SK-N-SH (cell line): Measurements from ENCODE around the gene SCYGR4. TPM values are rescaled to one million over a fixed set of nuclear protein-coding genes. Genes with fewer than 3 reads are reported as not detected.

Experiments used
- CTCF ChIA-PET: fragments of 300-600, 350-600 bp; formaldehyde crosslinking; extraction: SDS; loops from one replicate; lab custom pipeline; 2021; lab: Yijun Ruan, JAX
- POLR2A ChIA-PET: fragments of 350-600 bp; sonication (Branson Sonifier 250); formaldehyde crosslinking; extraction: SDS; loops from one replicate; lab custom pipeline; 2020; ENCODE audit warnings: antibody characterized with exemption, inconsistent platforms; lab: Yijun Ruan, JAX
- DNase-seq: peaks from one replicate; pipeline ENCODE4 v3.0.0; 2012
- H2AFZ ChIP-seq: fragments of 200-600 bp; sonication (generic); 2 replicates; pipeline ENCODE4 v1.8.1; 2016; ENCODE audit warnings: antibody characterized with exemption, mild to moderate bottlenecking, low read depth
- H3F3A ChIP-seq: fragments of 200-600 bp; sonication (generic); replicated peaks from 2 replicates; pipeline ENCODE3; 2016; ENCODE audit warnings: antibody characterized with exemption, mild to moderate bottlenecking; ENCODE audit not compliant: insufficient read depth
- H3K27ac ChIP-seq, 2 experiments: fragments of 200-500 bp in 1 of 2; fragments of 200-600 bp in 1 of 2; sonication (Bioruptor generic) in 1 of 2; sonication (generic), shearing (Covaris generic) in 1 of 2; 2 replicates each; pipeline versions ENCODE4 v1.5.1 to v1.6.1; 2014 to 2016; ENCODE audit warnings: low read depth in 2 of 2, inconsistent platforms in 1 of 2, low read length in 1 of 2, mild to moderate bottlenecking in 1 of 2, mixed read lengths in 1 of 2
- H3K27me3 ChIP-seq: fragments of 200-600 bp; sonication (generic), shearing (Covaris generic); 2 replicates; pipeline ENCODE4 v1.6.1; 2016; ENCODE audit warnings: mixed run types; ENCODE audit not compliant: insufficient read depth
- H3K36me3 ChIP-seq, 2 experiments: fragments of 200-500 bp in 1 of 2; fragments of 200-600 bp in 1 of 2; sonication (Bioruptor generic) in 1 of 2; sonication (generic) in 1 of 2; replicated peaks in 1 of 2; 2 replicates each; pipeline versions ENCODE3 to v1.5.1; 2014 to 2016; ENCODE audit warnings: low read length in 1 of 2, mild to moderate bottlenecking in 1 of 2; ENCODE audit not compliant: insufficient read depth in 2 of 2, control insufficient read depth in 1 of 2
- H3K4me1 ChIP-seq, 2 experiments: fragments of 200-500 bp in 1 of 2; fragments of 200-600 bp in 1 of 2; sonication (Bioruptor generic) in 1 of 2; sonication (generic), shearing (Covaris generic) in 1 of 2; 2 replicates each; pipeline versions ENCODE4 v1.5.1 to v1.6.1; 2014 to 2016; ENCODE audit warnings: low read depth in 1 of 2, low read length in 1 of 2, mixed run types in 1 of 2; ENCODE audit not compliant: insufficient read depth in 2 of 2, control insufficient read depth in 1 of 2
- H3K4me2 ChIP-seq: fragments of 200-600 bp; sonication (generic), shearing (Covaris generic); 2 replicates; pipeline ENCODE4 v1.6.1; 2017; ENCODE audit warnings: mixed run types
- H3K4me3 ChIP-seq, 2 experiments: fragments of 200-500 bp in 1 of 2; fragments of 200-600 bp in 1 of 2; sonication (Bioruptor generic) in 1 of 2; sonication (generic), shearing (Covaris generic) in 1 of 2; 2 replicates each; pipeline versions ENCODE4 v1.5.1 to v1.8.1; 2014 to 2016; ENCODE audit warnings: low read depth in 2 of 2, inconsistent platforms in 1 of 2, low read length in 1 of 2, mild to moderate bottlenecking in 1 of 2, mixed read lengths in 1 of 2, moderate library complexity in 1 of 2
- H3K79me2 ChIP-seq: fragments of 200-600 bp; sonication (generic); 2 replicates; pipeline ENCODE4 v1.8.1; 2017; ENCODE audit warnings: mild to moderate bottlenecking; ENCODE audit not compliant: insufficient read depth
- H3K9ac ChIP-seq: fragments of 200-600 bp; sonication (generic); 2 replicates; pipeline ENCODE4 v1.6.1; 2017; ENCODE audit warnings: mixed run types
- H3K9me2 ChIP-seq: fragments of 200-600 bp; sonication (generic); 2 replicates; pipeline ENCODE4 v1.6.1; 2017; ENCODE audit warnings: mixed run types
- H3K9me3 ChIP-seq: fragments of 200-600 bp; sonication (generic); 2 replicates; pipeline ENCODE4 v1.6.1; 2017; ENCODE audit warnings: mixed run types, mild to moderate bottlenecking, moderate library complexity
- H4K20me1 ChIP-seq: fragments of 200-600 bp; sonication (generic); 2 replicates; pipeline ENCODE4 v1.6.1; 2017; ENCODE audit warnings: mild to moderate bottlenecking, mixed run types; ENCODE audit not compliant: insufficient read depth
- GATA2 ChIP-seq: sonication (generic); formaldehyde crosslinking; IDR thresholded peaks from 2 replicates; pipeline ENCODE4 v1.5.0; 2020; ENCODE audit warnings: mild to moderate bottlenecking, missing genetic modification reagents
- MEF2A ChIP-seq: IDR thresholded peaks from 2 replicates; pipeline ENCODE4 v1.4.0; 2012; ENCODE audit warnings: low read depth, borderline replicate concordance
- RAD21 ChIP-seq: IDR thresholded peaks from 2 replicates; pipeline ENCODE4 v1.6.1; 2012; ENCODE audit warnings: mild to moderate bottlenecking, low read length
- RFX5 ChIP-seq: IDR thresholded peaks from 2 replicates; pipeline ENCODE4 v1.6.1; 2012; ENCODE audit warnings: mild to moderate bottlenecking, improper control_type of control experiment, low read length
- RXRA ChIP-seq: IDR thresholded peaks from 2 replicates; pipeline ENCODE4 v1.4.0; 2012; ENCODE audit warnings: low read depth, mild to moderate bottlenecking, borderline replicate concordance
- SIN3A ChIP-seq: IDR thresholded peaks from 2 replicates; pipeline ENCODE4 v1.6.1; 2012; ENCODE audit warnings: low read depth, mild to moderate bottlenecking, low read length, moderate library complexity, borderline replicate concordance
- SMC3 ChIP-seq: IDR thresholded peaks from 2 replicates; pipeline ENCODE4 v1.6.1; 2012; ENCODE audit warnings: low read depth, low read length, improper control_type of control experiment
- TAF1 ChIP-seq: IDR thresholded peaks from 2 replicates; pipeline ENCODE4 v1.6.1; 2012; ENCODE audit warnings: low read depth, mild to moderate bottlenecking, low read length, moderate library complexity, borderline replicate concordance
- TCF12 ChIP-seq: IDR thresholded peaks from 2 replicates; pipeline ENCODE4 v1.4.0; 2012
- TEAD4 ChIP-seq: IDR thresholded peaks from 2 replicates; pipeline ENCODE4 v1.4.0; 2012; ENCODE audit warnings: mild to moderate bottlenecking, borderline replicate concordance; ENCODE audit not compliant: insufficient read depth
- YY1 ChIP-seq: IDR thresholded peaks from 2 replicates; pipeline ENCODE4 v1.4.0; 2012; ENCODE audit warnings: low read depth, mild to moderate bottlenecking
- WGBS: methylation state at CpG from one replicate; pipeline ENCODE4 v1.1.6; 2017; ENCODE audit warnings: low lambda C conversion rate; 5-methylcytosine and 5-hydroxymethylcytosine counted together
- polyA plus RNA-seq, 3 experiments: library from polyadenylated mRNA; depleted of rRNA; stranded (reverse); fragments of >200 nt; gene quantifications; 2 replicates each; pipeline ENCODE4 v1.2.3, GENCODE V29; 2012
- TF ChIP-seq, protein P1 (sequence below): IDR thresholded peaks from 2 replicates; pipeline ENCODE4 v1.4.0; 2012; ENCODE audit warnings: low read depth, borderline replicate concordance
- TF ChIP-seq, protein P2 (sequence below): fragments of 150-350 bp; IDR thresholded peaks from 2 replicates; pipeline ENCODE4 v1.6.1; 2016; ENCODE audit warnings: mild to moderate bottlenecking, low read depth, low read length
- TF ChIP-seq, protein P3 (sequence below): IDR thresholded peaks from 2 replicates; pipeline ENCODE4; 2012
- TF ChIP-seq, protein P4 (sequence below): fragments of 200-600 bp; sonication (generic); IDR thresholded peaks from 2 replicates; pipeline ENCODE4 v1.6.1; 2017; ENCODE audit warnings: antibody characterized with exemption, mild to moderate bottlenecking, moderate library complexity

The SCYGR4 gene
- polyA plus RNA-seq, 1 of the 3 experiments (the other 2 are of a cell fraction) = not detected

DNA sequence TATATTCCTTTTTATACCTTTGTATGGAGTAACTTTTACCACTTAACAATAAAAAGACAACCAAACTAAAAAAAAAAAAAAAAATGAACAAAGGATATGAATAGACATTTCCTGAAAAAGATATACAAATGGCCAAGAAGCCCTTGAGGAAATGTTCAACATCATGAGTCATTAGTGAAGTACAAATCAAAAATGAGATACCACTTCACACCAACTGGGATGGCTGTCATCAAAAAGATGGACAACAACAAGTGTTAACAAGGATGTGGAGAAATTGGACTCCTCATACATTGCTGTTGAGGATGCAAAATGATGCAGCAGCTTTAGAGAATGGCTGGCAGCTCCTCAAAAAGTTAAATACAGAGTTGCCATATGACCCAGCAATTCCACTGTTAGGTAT, 41.2 kb upstream of the SCYGR4 start (continued):
- no peak for TF ChIP-seq YY1
- no peak for TF ChIP-seq TEAD4
- TF ChIP-seq TAF1 = no peak
- TF ChIP-seq, protein P1, sequence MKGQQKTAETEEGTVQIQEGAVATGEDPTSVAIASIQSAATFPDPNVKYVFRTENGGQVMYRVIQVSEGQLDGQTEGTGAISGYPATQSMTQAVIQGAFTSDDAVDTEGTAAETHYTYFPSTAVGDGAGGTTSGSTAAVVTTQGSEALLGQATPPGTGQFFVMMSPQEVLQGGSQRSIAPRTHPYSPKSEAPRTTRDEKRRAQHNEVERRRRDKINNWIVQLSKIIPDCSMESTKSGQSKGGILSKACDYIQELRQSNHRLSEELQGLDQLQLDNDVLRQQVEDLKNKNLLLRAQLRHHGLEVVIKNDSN = no peak
- TF ChIP-seq SMC3 = no peak

DNA sequence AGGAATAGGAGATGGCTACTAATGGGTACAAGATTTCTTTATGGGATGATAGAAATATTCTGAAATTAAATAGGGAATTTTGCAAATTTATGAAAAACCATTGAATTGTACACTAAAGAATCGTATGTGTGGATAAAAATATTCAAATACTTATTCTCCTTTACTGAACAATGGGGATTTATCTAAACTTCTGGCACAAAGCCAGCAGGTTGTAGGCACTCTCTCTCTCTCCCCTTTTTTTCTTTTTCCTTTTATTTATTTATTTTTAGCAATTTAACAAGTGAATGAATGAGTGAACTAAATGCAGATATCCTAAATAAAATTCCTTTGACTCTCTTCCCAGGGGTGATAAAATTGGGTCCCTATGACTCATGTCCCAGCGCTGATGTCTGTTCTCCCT, 40.5 kb upstream of the SCYGR4 start:
- Histone ChIP-seq H3K9me3 (no peaks in the 10 kb centered on the region), H3K36me3 (no peaks in the 10 kb centered on the region), H3K4me2 (no peak overlapping the region), H2AFZ (no peak overlapping the region), H3K27me3 (no peaks in the 10 kb centered on the region), H3K9me2 (no peaks in the 10 kb centered on the region), H3K9ac (no peak overlapping the region), H3K79me2 (no peaks in the 10 kb centered on the region), H3K4me3 (no peak overlapping the region), H3K27ac (no peak overlapping the region), H3F3A (no peaks in the 10 kb centered on the region), H3K4me1 (no peaks in the 10 kb centered on the region), H4K20me1 (no peaks in the 10 kb centered on the region)
- ChIA-PET POLR2A (no interaction called here), CTCF (no interaction called here)
- no peak for DNase-seq
- 52% methylated on average over 2 of the region's 2 CpGs for WGBS
- TF ChIP-seq RAD21 (no peak), RXRA (no peak), TCF12 (no peak), TAF1 (no peak), MEF2A (no peak), SMC3 (no peak)
- TF ChIP-seq, protein P2, sequence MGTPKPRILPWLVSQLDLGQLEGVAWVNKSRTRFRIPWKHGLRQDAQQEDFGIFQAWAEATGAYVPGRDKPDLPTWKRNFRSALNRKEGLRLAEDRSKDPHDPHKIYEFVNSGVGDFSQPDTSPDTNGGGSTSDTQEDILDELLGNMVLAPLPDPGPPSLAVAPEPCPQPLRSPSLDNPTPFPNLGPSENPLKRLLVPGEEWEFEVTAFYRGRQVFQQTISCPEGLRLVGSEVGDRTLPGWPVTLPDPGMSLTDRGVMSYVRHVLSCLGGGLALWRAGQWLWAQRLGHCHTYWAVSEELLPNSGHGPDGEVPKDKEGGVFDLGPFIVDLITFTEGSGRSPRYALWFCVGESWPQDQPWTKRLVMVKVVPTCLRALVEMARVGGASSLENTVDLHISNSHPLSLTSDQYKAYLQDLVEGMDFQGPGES = no peak
- TF ChIP-seq, protein P3, sequence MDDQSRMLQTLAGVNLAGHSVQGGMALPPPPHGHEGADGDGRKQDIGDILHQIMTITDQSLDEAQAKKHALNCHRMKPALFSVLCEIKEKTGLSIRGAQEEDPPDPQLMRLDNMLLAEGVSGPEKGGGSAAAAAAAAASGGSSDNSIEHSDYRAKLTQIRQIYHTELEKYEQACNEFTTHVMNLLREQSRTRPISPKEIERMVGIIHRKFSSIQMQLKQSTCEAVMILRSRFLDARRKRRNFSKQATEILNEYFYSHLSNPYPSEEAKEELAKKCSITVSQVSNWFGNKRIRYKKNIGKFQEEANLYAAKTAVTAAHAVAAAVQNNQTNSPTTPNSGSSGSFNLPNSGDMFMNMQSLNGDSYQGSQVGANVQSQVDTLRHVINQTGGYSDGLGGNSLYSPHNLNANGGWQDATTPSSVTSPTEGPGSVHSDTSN = no peak

DNA sequence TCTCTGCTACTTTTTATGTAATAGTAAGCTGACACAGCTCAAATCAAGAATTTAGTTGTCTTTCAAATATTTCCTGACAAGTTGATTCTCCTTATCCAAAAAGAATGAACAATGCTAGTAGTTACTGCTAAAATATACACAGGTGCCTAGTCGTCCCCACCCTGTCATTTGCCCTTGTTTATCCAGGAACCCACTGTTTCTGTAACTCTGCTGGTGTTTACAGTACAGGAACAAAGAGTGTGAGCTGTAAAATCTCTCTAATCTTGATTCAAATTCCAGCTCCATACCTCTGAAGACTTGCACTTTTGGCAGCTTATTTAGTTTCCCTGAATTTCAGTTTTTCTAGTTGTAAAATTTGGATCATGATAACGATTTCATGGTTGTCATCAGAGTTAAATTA, 39.7 kb upstream of the SCYGR4 start:
- CTCF ChIA-PET = interaction anchor here (1.5 to 1.9 kb wide), 2 partner anchors 10 to 171 kb away, joined by 4 to 5 read pairs; no protein-coding TSS in a partner anchor
- Histone ChIP-seq H3K27ac (no peak overlapping the region), H3K4me1 (no peaks in the 10 kb centered on the region), H3K27me3 (no peaks in the 10 kb centered on the region), H3K4me2 (no peak overlapping the region), H3F3A (no peaks in the 10 kb centered on the region), H3K4me3 (no peak overlapping the region), H3K9ac (no peak overlapping the region), H3K79me2 (no peaks in the 10 kb centered on the region), H3K36me3 (no peaks in the 10 kb centered on the region), H3K9me2 (no peaks in the 10 kb centered on the region), H4K20me1 (no peaks in the 10 kb centered on the region), H2AFZ (no peak overlapping the region), H3K9me3 (0 out of 2 replicates have a peak, but pooled peaks cover 3% of the 10 kb centered on the region)
- TF ChIP-seq TCF12 = no peak
- TF ChIP-seq, protein P4, sequence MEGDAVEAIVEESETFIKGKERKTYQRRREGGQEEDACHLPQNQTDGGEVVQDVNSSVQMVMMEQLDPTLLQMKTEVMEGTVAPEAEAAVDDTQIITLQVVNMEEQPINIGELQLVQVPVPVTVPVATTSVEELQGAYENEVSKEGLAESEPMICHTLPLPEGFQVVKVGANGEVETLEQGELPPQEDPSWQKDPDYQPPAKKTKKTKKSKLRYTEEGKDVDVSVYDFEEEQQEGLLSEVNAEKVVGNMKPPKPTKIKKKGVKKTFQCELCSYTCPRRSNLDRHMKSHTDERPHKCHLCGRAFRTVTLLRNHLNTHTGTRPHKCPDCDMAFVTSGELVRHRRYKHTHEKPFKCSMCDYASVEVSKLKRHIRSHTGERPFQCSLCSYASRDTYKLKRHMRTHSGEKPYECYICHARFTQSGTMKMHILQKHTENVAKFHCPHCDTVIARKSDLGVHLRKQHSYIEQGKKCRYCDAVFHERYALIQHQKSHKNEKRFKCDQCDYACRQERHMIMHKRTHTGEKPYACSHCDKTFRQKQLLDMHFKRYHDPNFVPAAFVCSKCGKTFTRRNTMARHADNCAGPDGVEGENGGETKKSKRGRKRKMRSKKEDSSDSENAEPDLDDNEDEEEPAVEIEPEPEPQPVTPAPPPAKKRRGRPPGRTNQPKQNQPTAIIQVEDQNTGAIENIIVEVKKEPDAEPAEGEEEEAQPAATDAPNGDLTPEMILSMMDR = no peak
- TF ChIP-seq RFX5 = no peak
- TF ChIP-seq SIN3A = no peak
- TF ChIP-seq GATA2 (CRISPR knock-in tag) = no peak
- no peak for DNase-seq
- 26% methylated on average over 2 of the region's 2 CpGs for WGBS
- POLR2A ChIA-PET = no interaction called here
